ENCODE data around the gene CLASRP. TPM values are rescaled to one million over a fixed set of nuclear protein-coding genes. Genes with fewer than 3 reads are reported as not detected.

The CLASRP gene
- total RNA-seq, 1 experiment from 2014 or later, result 87.1 TPM

GRCh38 chr19:45010306-45010705 is 28.5 kb upstream of the CLASRP start:
- Histone ChIP-seq H3K27me3 (ENCODE audit: insufficient read depth, low read length) (no peaks in the 10 kb centered on the region), H2BK20ac (ENCODE audit: low read depth, low read length, poor library complexity, severe bottlenecking) (no peak overlapping the region), H2BK12ac (ENCODE audit: insufficient read length, low read depth, low read length) (no peak overlapping the region), H3K9me3 (ENCODE audit: control insufficient read depth, low read depth, low read length) (no peaks in the 10 kb centered on the region), H2BK120ac (ENCODE audit: low read depth, low read length, poor library complexity, severe bottlenecking) (no peak overlapping the region), H3T11ph (ENCODE audit: low read length) (no peak overlapping the region), H2AK5ac (ENCODE audit: insufficient read length, low read length) (no peak overlapping the region), H4K91ac (ENCODE audit: insufficient read length, low read depth, low read length) (no peak overlapping the region), H3K4me1 (ENCODE audit: insufficient read depth, low read length) (no peaks in the 10 kb centered on the region), H3K14ac (ENCODE audit: insufficient read depth, low read length) (no peak overlapping the region), H3K79me1 (ENCODE audit: insufficient read depth, low read depth, low read length, poor library complexity, severe bottlenecking) (no peaks in the 10 kb centered on the region), H3K23ac (ENCODE audit: insufficient read length, low read depth, low read length) (no peak overlapping the region), H2BK15ac (ENCODE audit: low read depth, low read length) (no peak overlapping the region), H4K5ac (ENCODE audit: insufficient read length, low read depth, low read length) (no peak overlapping the region), H2AFZ (ENCODE audit: low read length) (no peak overlapping the region), H3K23me2 (ENCODE audit: insufficient read length, low read depth, low read length, poor library complexity, severe bottlenecking) (no peaks in the 10 kb centered on the region), H2BK5ac (ENCODE audit: insufficient read length, low read length) (no peak overlapping the region), H4K8ac (replicated peaks; ENCODE audit: insufficient read length, low read depth, low read length) (no peak overlapping the region), H4K20me1 (ENCODE audit: control insufficient read depth, insufficient read depth, insufficient read length) (no peaks in the 10 kb centered on the region), H3K56ac (ENCODE audit: insufficient read length, low read depth, low read length) (no peak overlapping the region), H3K27ac (ENCODE audit: insufficient read length, low read depth, low read length) (no peak overlapping the region), H3K18ac (ENCODE audit: insufficient read length, low read depth, low read length) (no peak overlapping the region), H3K79me2 (ENCODE audit: insufficient read depth, low read length) (no peaks in the 10 kb centered on the region), H3K4ac (ENCODE audit: low read depth, low read length) (no peak overlapping the region), H3K9ac (ENCODE audit: extremely low read depth, insufficient read length, low read length) (no peak overlapping the region), H3K4me2 (ENCODE audit: insufficient read depth, insufficient read length, low read length) (no peak overlapping the region)
- Mint-ChIP-seq H3K4me1 (0 out of 4 replicates have a peak, but pooled peaks cover 0 to 2% of the 10 kb centered on the region in 2 experiments), H3K9me3 (no peaks in the 10 kb centered on the region), H3K27me3 (ENCODE audit: low read depth) (no peaks in the 10 kb centered on the region), H3K4me3 (no peak overlapping the region), H3K36me3 (ENCODE audit: insufficient read depth in 1 of 3, low read depth in 3 of 3) (peaks cover 0 to 6% (median 4%) of the 10 kb centered on the region in 3 experiments; a peak in 2 of 7 replicates), H3K27ac (peak overlapping the region in 1 of 3 experiments; percentile 49; a peak in 1 of 7 replicates)
- WGBS (ENCODE audit: extremely low coverage, insufficient read length, low lambda C conversion rate), result no CpG with 5 or more reads among the region's 6 CpGs
- no peak for DNase-seq
- TF ChIP-seq CTCF (conservative IDR thresholded peaks at IDR 0.05), result no peak
